Fibroblast of the aortic adventitia (primary cell): Measurements from ENCODE around the gene KRTAP10-9. TPM values are rescaled to one million over a fixed set of nuclear protein-coding genes. Genes with fewer than 3 reads are reported as not detected.

Experiments used
- DNase-seq: peaks from one replicate; pipeline ENCODE4 v3.0.0-alpha.2; 2010; ENCODE audit warnings: low read depth
- H3K4me3 ChIP-seq: 2 replicates; pipeline ENCODE4 v1.5.1; 2011; ENCODE audit warnings: low read depth, mild to moderate bottlenecking, control low read depth, low read length, moderate library complexity
- CTCF ChIP-seq: IDR thresholded peaks from 2 replicates; pipeline ENCODE4 v1.5.1; 2011; ENCODE audit warnings: mild to moderate bottlenecking, low read length, control low read depth, inconsistent platforms; ENCODE audit not compliant: insufficient read depth
- total RNA-seq: library from RNA; depleted of rRNA; stranded (reverse); fragments of >200 nt; gene quantifications from 2 replicates; pipeline ENCODE4 v1.2.3, GENCODE V29; 2012; ENCODE audit warnings: low replicate concordance

Gene KRTAP10-9
- total RNA-seq, 1 donor = not detected

- no peak for DNase-seq
- no peak within 1 kb of the TSS for H3K4me3 ChIP-seq
- TF ChIP-seq CTCF = no peak
Measured at GRCh38 chr21:44666401-44667320, 39.8 kb downstream of the KRTAP10-9 start, which contains the start of gene KRTAP12-2. KRTAP12-2 (minus strand) TSS chr21:44666927; CDS start chr21:44666886, 41 bp downstream.

GRCh38 chr21:44667612-44668011 is 40.7 kb downstream of the KRTAP10-9 start:
- DNase-seq = no peak
- no peak for TF ChIP-seq CTCF
- no peak overlapping the region for H3K4me3 ChIP-seq

GRCh38 chr21:44670642-44671432 is 43.9 kb downstream of the KRTAP10-9 start:
- DNase-seq = no peak
- no peak overlapping the region for H3K4me3 ChIP-seq
- TF ChIP-seq CTCF = no peak

- no peak for TF ChIP-seq CTCF
- no peak overlapping the region for H3K4me3 ChIP-seq
- DNase-seq = no peak
Measured at GRCh38 chr21:44671911-44672310, 45.0 kb downstream of the KRTAP10-9 start.

- TF ChIP-seq CTCF = no peak
- DNase-seq = no peak
- H3K4me3 ChIP-seq = no peak overlapping the region
Measured at GRCh38 chr21:44677881-44678280, 51.0 kb downstream of the KRTAP10-9 start.

Other genes with a start within 250 kb of the KRTAP10-9 start
- 0.16 and 0.45 TPM in 2 replicates for gene LRRC3, start 171.6 kb upstream of the KRTAP10-9 start, total RNA-seq
- gene KRTAP10-1, start 86.9 kb upstream of the KRTAP10-9 start, total RNA-seq = not detected in 2 replicates
- gene KRTAP10-2, start 75.6 kb upstream of the KRTAP10-9 start, total RNA-seq = not detected in 2 replicates
- gene KRTAP10-3, start 68.3 kb upstream of the KRTAP10-9 start, total RNA-seq = not detected in 2 replicates
- gene KRTAP10-4, start 53.4 kb upstream of the KRTAP10-9 start, total RNA-seq = not detected in 2 replicates
- gene KRTAP10-5, start 46.5 kb upstream of the KRTAP10-9 start, total RNA-seq = not detected in 2 replicates
- gene KRTAP10-6, start 34.6 kb upstream of the KRTAP10-9 start, total RNA-seq = not detected in 2 replicates
- not detected in 2 replicates for gene KRTAP10-7, start 26.5 kb upstream of the KRTAP10-9 start, total RNA-seq
- gene KRTAP10-8, start 15.0 kb upstream of the KRTAP10-9 start, total RNA-seq = not detected in 2 replicates
- not detected in 2 replicates for gene KRTAP10-10, start 10.3 kb downstream of the KRTAP10-9 start, total RNA-seq
- gene KRTAP10-11, start 19.3 kb downstream of the KRTAP10-9 start, total RNA-seq = not detected in 2 replicates
- not detected in 2 replicates for gene KRTAP12-4, start 27.6 kb downstream of the KRTAP10-9 start, total RNA-seq
- gene KRTAP12-3, start 30.8 kb downstream of the KRTAP10-9 start, total RNA-seq = not detected in 2 replicates
- gene KRTAP12-2, start 39.8 kb downstream of the KRTAP10-9 start, total RNA-seq = not detected in 2 replicates
- gene KRTAP12-1, start 55.1 kb downstream of the KRTAP10-9 start, total RNA-seq = not detected in 2 replicates
- gene KRTAP10-12, start 70.1 kb downstream of the KRTAP10-9 start, total RNA-seq = not detected in 2 replicates
- 0.08 TPM in 1 of 2 replicates, not detected in the other for gene TSPEAR, start 84.5 kb downstream of the KRTAP10-9 start, total RNA-seq
- gene UBE2G2, start 174.7 kb downstream of the KRTAP10-9 start, total RNA-seq = 64.2 and 96.3 TPM in 2 replicates
- gene SUMO3, start 191.0 kb downstream of the KRTAP10-9 start, total RNA-seq = 43.2 and 130 TPM in 2 replicates
- gene PTTG1IP, start 246.6 kb downstream of the KRTAP10-9 start, total RNA-seq = 226 and 233 TPM in 2 replicates